IPS-18a (cell line): Measurements from ENCODE around the gene NFE2L2.
"Not testable (repeated sequence)": the region's sequence is repeated elsewhere in the genome, so short reads cannot be mapped to it uniquely, and the experiment has no call there.

Experiments
- H3K27ac ChIP-seq: one replicate; pipeline ENCODE4 v1.5.1; 2013; ENCODE audit warnings: low read length
- H3K27me3 ChIP-seq: one replicate; pipeline ENCODE4 v1.6.1; 2013; ENCODE audit warnings: mild to moderate bottlenecking, low read length; ENCODE audit not compliant: control insufficient read depth, insufficient read depth
- H3K36me3 ChIP-seq: one replicate; pipeline ENCODE4 v1.6.1; 2013; ENCODE audit warnings: low read depth, low read length; ENCODE audit not compliant: control insufficient read depth
- H3K4me1 ChIP-seq: one replicate; pipeline ENCODE4 v1.6.1; 2013; ENCODE audit warnings: low read depth, low read length; ENCODE audit not compliant: control insufficient read depth
- H3K4me3 ChIP-seq: one replicate; pipeline ENCODE4 v1.5.1; 2013; ENCODE audit warnings: low read length
- H3K9ac ChIP-seq: one replicate; pipeline ENCODE4 v1.6.1; 2013; ENCODE audit warnings: mild to moderate bottlenecking, low read length, moderate library complexity
- H3K9me3 ChIP-seq: one replicate; pipeline ENCODE4 v1.6.1; 2013; ENCODE audit warnings: low read depth, low read length; ENCODE audit not compliant: control insufficient read depth

The NFE2L2 gene

DNA sequence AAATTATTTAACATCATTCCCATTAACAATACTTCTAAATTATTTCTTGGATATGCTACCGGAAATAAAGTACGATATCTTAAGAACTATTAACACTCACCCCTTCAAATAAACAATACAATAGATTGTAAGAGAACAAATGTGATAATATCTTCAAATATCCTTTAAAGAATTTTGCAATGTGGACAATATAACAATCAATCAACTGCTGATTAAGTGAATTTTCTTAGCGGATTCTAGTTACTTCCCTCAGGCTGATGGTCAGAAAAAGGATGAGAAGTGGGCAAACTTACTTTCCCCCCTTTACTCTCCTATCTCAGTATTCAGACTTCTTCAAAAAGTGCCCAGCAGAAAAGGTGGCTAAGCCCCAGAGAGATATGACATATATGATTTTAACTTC, 10.8 kb downstream of the NFE2L2 start:
- H3K4me3 ChIP-seq: no peak overlapping the region
- H3K36me3 ChIP-seq: no peaks in the 10 kb centered on the region
- H3K9ac ChIP-seq: no peak overlapping the region
- no peaks in the 10 kb centered on the region for H3K27me3 ChIP-seq
- peaks cover 7% of the 10 kb centered on the region for H3K9me3 ChIP-seq
- no peak overlapping the region for H3K27ac ChIP-seq
- peaks cover 8% of the 10 kb centered on the region for H3K4me1 ChIP-seq

DNA sequence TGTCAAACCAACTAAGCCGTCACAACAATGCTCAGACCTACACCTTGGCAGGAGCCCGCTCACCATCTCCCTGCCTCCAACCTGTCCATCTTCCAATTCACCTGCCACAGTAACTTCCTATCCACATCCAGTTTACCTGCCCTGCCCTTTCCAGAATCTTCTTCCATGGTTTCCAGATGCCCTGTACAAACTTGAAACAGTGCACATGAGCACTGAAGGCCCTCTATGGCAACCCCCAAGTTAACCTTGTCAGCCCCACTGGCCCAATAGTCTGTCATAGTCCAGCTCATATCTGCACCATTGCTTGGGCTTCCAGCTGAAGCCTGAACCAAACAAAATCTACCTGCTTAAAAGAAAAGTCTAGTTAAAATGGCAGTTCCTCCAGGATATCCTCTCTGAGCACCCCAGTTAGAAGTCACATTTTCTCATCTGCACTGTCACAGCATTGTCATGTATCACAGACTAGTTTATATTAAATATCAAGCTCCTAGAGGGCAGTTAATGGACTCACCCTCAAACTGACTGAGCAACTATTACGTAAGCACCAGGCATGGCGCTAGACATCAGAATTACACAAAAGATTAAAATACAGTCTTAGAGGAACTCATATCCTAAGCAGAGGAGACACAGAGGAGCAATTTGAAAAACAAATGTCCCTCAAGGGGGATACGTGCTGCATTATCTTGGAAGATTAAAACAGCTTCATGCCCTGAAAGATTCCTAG, 11.6 kb downstream of the NFE2L2 start:
- H3K9me3 ChIP-seq: peaks cover 2% of the 10 kb centered on the region
- no peak overlapping the region for H3K9ac ChIP-seq
- no peak overlapping the region for H3K4me3 ChIP-seq
- peaks cover 8% of the 10 kb centered on the region for H3K4me1 ChIP-seq
- no peak overlapping the region for H3K27ac ChIP-seq
- no peaks in the 10 kb centered on the region for H3K36me3 ChIP-seq
- no peaks in the 10 kb centered on the region for H3K27me3 ChIP-seq

DNA sequence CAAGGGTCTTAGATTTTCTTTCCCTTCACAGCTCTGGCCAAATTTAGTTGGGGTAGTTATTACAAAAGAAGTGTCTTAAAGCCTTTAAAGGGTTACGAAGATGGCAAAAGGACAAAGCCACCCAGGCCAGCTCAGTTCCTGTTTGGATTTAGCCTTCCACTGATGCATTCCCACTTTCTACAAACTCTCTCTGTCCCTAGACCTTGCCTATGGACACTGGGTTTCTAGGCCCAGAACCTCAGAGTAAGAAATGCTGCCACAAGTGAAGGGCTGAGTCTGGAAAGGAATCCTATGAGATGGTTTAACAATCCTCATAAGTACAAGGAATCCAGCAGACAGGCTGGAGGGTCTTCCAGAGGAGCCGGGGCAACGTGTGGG, 13.4 kb downstream of the NFE2L2 start:
- Histone ChIP-seq H3K9ac (no peak overlapping the region), H3K4me3 (no peak overlapping the region), H3K9me3 (no peaks in the 10 kb centered on the region), H3K27ac (no peak overlapping the region), H3K27me3 (no peaks in the 10 kb centered on the region), H3K4me1 (peaks cover 10% of the 10 kb centered on the region), H3K36me3 (no peaks in the 10 kb centered on the region)

DNA sequence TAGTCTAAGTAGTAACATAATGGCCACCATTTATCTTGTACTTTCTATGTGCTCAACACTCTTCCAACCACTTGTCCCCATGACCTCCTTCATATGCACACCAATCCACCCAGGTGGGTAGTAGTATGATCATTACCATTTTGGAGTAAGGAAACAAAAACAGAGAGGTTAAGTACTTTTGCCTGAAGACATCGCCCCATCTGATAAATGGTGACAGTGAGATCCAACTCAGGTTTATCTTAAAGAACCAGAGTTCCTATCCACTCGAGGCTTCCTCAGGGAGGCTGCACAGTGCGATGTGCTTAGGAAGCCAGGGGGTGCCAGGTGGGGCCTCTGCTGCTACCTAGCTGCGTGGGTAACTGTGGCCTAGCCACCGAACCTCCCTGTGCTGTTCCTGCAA, 14.1 kb downstream of the NFE2L2 start:
- Histone ChIP-seq H3K27me3 (no peaks in the 10 kb centered on the region), H3K27ac (no peak overlapping the region), H3K9ac (no peak overlapping the region), H3K4me3 (no peak overlapping the region), H3K9me3 (no peaks in the 10 kb centered on the region), H3K36me3 (no peaks in the 10 kb centered on the region), H3K4me1 (peaks cover 12% of the 10 kb centered on the region)

DNA sequence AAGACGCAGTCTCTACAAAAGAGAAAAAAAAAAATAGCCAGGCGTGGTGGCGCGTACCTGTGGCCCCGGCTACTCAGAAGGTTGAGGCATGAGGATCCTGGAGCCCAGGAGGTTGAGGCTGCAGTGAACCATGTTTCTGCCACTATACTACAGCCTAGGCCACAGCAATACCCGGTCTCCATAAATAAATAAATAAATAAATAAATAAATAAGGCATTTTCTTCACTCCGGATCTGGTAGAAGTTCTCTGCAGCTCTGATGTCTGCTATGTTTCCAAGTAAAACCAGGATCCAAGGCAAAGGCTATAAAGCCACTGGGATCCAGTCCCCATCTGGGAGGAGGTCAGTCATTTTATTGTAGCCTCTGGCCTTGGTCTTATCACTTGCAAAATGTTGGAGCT, 15.5 kb downstream of the NFE2L2 start:
- Histone ChIP-seq H3K36me3 (no peaks in the 10 kb centered on the region), H3K27ac (no peak overlapping the region), H3K4me3 (no peak overlapping the region), H3K9ac (no peak overlapping the region), H3K27me3 (no peaks in the 10 kb centered on the region), H3K9me3 (no peaks in the 10 kb centered on the region), H3K4me1 (peaks cover 8% of the 10 kb centered on the region)

DNA sequence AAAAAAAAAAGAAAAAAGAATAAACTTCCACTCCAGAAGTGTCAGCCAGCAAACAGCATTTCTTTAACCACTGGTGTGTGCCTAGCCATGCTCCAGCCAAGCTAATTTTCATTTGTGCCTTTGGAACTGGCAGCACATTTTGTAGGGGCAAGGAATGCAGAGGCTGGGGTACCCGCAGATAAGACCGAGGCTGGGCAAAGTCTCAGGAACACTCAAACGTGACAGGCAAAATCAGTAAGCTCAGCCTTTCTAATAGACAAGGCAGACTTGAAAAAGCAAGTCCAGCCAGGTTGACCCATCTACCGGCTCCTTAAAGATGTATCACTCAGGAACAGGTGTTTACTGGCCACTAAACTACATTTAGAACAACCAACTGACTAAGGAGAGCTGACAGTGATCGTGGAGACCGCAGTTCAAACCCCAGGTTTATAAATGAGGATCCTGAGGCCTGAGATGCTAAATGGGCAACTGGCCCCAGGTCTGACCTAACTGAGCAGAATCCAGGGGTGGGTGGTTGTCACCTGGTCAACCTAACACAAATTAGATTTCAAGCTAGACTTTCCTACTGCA, 16.7 kb downstream of the NFE2L2 start:
- Histone ChIP-seq H3K36me3 (no peaks in the 10 kb centered on the region), H3K4me3 (no peak overlapping the region), H3K4me1 (peaks cover 14% of the 10 kb centered on the region), H3K9me3 (no peaks in the 10 kb centered on the region), H3K27ac (no peak overlapping the region), H3K9ac (no peak overlapping the region), H3K27me3 (no peaks in the 10 kb centered on the region)

DNA sequence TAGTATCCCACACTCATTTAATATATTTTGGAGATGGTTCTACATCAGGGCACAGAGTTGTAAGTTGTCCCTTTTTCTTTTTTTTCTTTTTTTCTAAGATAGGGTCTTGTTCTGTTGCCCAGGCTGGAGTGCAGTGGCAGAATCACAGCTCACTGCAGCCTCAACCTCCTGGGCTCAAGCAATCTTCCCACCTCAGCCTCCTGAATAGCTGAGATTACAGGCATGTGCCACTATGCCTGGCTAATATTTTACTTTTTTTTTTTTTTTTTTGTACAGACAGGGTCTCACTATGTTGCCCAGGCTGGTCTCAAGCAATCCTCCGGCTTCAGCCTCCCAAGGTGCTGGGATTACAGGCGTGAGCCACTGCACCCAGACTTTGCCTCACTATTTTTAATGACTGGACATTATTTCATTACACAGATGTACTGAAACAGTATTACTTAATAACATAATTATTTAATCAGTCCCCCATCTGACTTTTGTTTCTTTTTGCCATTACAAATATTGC, 17.9 kb downstream of the NFE2L2 start:
- not testable (repeated sequence) for H3K27me3 ChIP-seq, H3K9me3 ChIP-seq, H3K27ac ChIP-seq, H3K4me3 ChIP-seq, H3K9ac ChIP-seq, H3K36me3 ChIP-seq
- peaks cover 26% of the 10 kb centered on the region for H3K4me1 ChIP-seq

DNA sequence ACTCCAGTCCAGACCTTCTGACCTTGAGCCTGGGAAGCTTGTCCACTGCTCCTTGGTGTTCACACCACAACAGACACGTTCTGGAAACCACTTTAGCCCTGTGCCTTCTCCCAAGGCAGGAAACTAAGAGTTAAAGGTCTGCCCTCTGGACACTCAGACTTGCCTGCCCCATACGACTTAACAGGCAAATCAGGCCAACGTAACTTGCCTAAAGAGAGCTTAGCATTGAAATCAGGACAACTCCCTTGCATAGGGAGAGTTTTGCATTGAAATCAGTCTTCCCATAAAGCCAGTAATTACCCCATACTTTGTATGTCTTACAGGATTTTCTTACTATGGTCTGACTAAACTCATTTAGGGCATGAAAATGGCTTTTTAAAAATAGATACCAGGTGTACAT, 18.5 kb downstream of the NFE2L2 start:
- Histone ChIP-seq H3K4me3 (no peak overlapping the region), H3K9me3 (no peaks in the 10 kb centered on the region), H3K9ac (no peak overlapping the region), H3K4me1 (peaks cover 27% of the 10 kb centered on the region), H3K27ac (no peak overlapping the region), H3K27me3 (no peaks in the 10 kb centered on the region), H3K36me3 (no peaks in the 10 kb centered on the region)

DNA sequence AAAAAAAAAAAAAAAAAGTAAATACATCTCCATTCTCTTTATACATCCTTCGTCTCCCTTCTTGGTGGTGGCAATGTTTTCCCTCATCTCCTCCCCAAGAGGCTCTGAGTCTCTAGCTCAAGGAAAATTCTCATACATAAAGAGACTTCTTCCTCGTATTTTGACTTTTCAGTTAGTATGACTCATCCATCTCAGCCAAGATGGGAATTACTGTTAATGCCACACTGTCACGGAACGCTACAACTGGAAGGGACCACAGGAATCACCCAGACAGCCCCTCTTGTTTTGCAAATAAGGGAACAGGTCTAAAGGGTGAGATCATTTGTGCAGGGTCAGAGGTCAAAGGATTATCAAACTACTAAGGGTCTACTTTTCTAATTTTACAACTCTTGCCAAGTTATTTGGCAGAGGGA, 19.5 kb downstream of the NFE2L2 start:
- Histone ChIP-seq H3K9me3 (no peaks in the 10 kb centered on the region), H3K27ac (no peak overlapping the region), H3K9ac (no peak overlapping the region), H3K27me3 (no peaks in the 10 kb centered on the region), H3K4me3 (no peak overlapping the region), H3K36me3 (no peaks in the 10 kb centered on the region), H3K4me1 (peaks cover 27% of the 10 kb centered on the region)

DNA sequence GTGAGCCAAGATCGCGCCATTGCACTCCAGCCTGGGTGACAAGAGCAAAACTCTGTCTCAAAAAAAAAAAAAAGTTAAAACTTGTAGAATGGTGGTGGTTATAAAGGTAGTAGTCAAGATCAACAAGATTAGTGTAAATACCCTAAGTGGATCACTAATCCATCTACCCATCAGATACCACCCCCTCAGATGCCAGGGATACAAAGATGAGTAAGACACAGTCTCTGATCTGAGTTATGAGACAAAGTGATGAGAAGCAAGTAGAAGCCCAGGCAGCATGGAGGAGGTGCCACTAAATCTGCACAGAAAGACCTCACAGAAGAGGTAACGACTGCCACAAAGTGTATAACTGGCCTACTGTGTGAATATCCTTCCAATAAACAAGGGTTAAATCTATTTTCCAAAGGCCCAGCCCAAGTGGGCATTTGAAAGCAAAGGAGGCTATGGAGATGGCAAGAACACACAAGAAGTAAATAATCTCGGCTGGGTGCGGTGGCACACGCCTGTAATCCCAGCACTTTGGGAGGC, 20.2 kb downstream of the NFE2L2 start:
- Histone ChIP-seq H3K4me3 (no peak overlapping the region), H3K27me3 (no peaks in the 10 kb centered on the region), H3K9ac (no peak overlapping the region), H3K36me3 (no peaks in the 10 kb centered on the region), H3K4me1 (peaks cover 27% of the 10 kb centered on the region), H3K9me3 (no peaks in the 10 kb centered on the region), H3K27ac (no peak overlapping the region)

DNA sequence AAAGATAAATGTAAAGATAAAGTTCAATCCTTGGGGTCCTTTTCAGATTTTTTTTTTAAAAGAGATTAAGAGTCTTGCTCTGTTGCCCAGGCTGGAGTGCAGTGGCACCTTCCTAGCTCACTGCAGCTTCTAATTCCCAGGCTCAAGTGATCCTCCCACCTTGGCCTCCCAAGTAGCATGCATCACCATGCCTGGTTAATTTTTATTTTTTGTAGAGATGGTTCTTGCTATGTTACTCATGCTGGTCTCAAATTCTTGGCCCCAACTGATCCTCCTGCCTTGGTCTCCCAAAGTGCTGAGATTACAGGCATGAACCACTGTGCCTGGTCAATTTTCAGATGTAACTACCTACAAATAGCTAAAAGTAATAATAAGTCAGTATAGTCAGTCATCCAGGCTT, 21.1 kb downstream of the NFE2L2 start:
- Histone ChIP-seq H3K9ac (no peak overlapping the region), H3K9me3 (no peaks in the 10 kb centered on the region), H3K4me1 (peaks cover 27% of the 10 kb centered on the region), H3K36me3 (no peaks in the 10 kb centered on the region), H3K4me3 (no peak overlapping the region), H3K27ac (no peak overlapping the region), H3K27me3 (no peaks in the 10 kb centered on the region)

DNA sequence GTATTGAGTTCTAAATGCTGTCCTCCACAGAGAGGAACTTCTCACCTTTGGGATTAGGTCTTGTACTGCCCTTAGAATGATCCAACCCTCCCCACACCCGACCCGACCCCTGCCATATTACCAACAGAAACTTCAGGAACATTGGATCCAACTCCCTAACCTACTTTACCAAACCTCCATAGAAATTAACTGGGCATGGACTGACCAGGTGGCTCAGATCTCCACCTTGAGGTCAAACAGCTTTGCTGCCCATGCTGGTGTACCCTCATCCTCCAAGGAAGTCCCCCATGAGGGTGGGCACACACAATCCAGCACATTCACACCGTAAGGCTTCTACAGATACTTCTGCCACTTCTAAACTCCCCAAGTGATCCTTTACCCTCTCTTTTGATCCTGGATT, 21.5 kb downstream of the NFE2L2 start:
- no peak overlapping the region for H3K9ac ChIP-seq
- H3K36me3 ChIP-seq: no peaks in the 10 kb centered on the region
- H3K9me3 ChIP-seq: no peaks in the 10 kb centered on the region
- H3K27me3 ChIP-seq: no peaks in the 10 kb centered on the region
- H3K4me3 ChIP-seq: no peak overlapping the region
- H3K27ac ChIP-seq: no peak overlapping the region
- H3K4me1 ChIP-seq: peaks cover 27% of the 10 kb centered on the region
